KOPT-K1 (cell line): ENCODE results near the gene ULBP1.
"Not testable (repeated sequence)": the region's sequence is repeated elsewhere in the genome, so short reads cannot be mapped to it uniquely, and the experiment has no call there.

ENCODE experiments used
- H3K27ac ChIP-seq: fragments of 200-600 bp; sonication (generic); 2 replicates; pipeline ENCODE4 v1.5.1; 2016; ENCODE audit warnings: antibody characterized with exemption, mild to moderate bottlenecking, low read depth, low read length; ENCODE audit not compliant: poor library complexity, severe bottlenecking
- H3K36me3 ChIP-seq: fragments of 200-600 bp; sonication (generic); 2 replicates; pipeline ENCODE4 v1.5.1; 2017; ENCODE audit warnings: antibody characterized with exemption, mild to moderate bottlenecking, low read length, moderate library complexity; ENCODE audit not compliant: insufficient read depth
- H3K9me3 ChIP-seq: fragments of 200-600 bp; sonication (generic); 2 replicates; pipeline ENCODE4 v1.5.1; 2017; ENCODE audit warnings: antibody characterized with exemption, low read length, mild to moderate bottlenecking; ENCODE audit not compliant: insufficient read depth, poor library complexity, severe bottlenecking

The ULBP1 gene

GRCh38 chr6:149925253-149925973 lies 38.3 kb upstream of the ULBP1 start:
- no peaks in the 10 kb centered on the region for H3K9me3 ChIP-seq
- H3K27ac ChIP-seq, result no peak overlapping the region
- no peaks in the 10 kb centered on the region for H3K36me3 ChIP-seq

- H3K27ac ChIP-seq, result no peak overlapping the region
- no peaks in the 10 kb centered on the region for H3K9me3 ChIP-seq
- no peaks in the 10 kb centered on the region for H3K36me3 ChIP-seq
Measured at GRCh38 chr6:149925974-149926777, 37.6 kb upstream of the ULBP1 start.

- not testable (repeated sequence) for H3K27ac ChIP-seq, H3K36me3 ChIP-seq, H3K9me3 ChIP-seq
Measured at GRCh38 chr6:149927025-149927424, 36.7 kb upstream of the ULBP1 start.

- Histone ChIP-seq H3K36me3 (no peaks in the 10 kb centered on the region), H3K9me3 (no peaks in the 10 kb centered on the region)
Measured at GRCh38 chr6:149929422-149929821, 34.3 kb upstream of the ULBP1 start.

GRCh38 chr6:149931501-149931900 lies 32.2 kb upstream of the ULBP1 start:
- H3K27ac ChIP-seq, result no peak overlapping the region
- no peaks in the 10 kb centered on the region for H3K9me3 ChIP-seq
- H3K36me3 ChIP-seq, result no peaks in the 10 kb centered on the region

More at GRCh38 chr6:149929422-149929821, 34.3 kb upstream of the ULBP1 start:
- no peak overlapping the region for H3K27ac ChIP-seq

- H3K36me3 ChIP-seq, result no peaks in the 10 kb centered on the region
- no peak overlapping the region for H3K27ac ChIP-seq
- no peaks in the 10 kb centered on the region for H3K9me3 ChIP-seq
Measured at GRCh38 chr6:149933036-149933435, 30.7 kb upstream of the ULBP1 start.

GRCh38 chr6:149933461-149933860 lies 30.3 kb upstream of the ULBP1 start:
- no peaks in the 10 kb centered on the region for H3K36me3 ChIP-seq
- no peak overlapping the region for H3K27ac ChIP-seq
- no peaks in the 10 kb centered on the region for H3K9me3 ChIP-seq

GRCh38 chr6:149934249-149935156 lies 29.2 kb upstream of the ULBP1 start:
- Histone ChIP-seq H3K36me3 (no peaks in the 10 kb centered on the region), H3K27ac (no peak overlapping the region), H3K9me3 (no peaks in the 10 kb centered on the region)

- Histone ChIP-seq H3K27ac (no peak overlapping the region), H3K9me3 (no peaks in the 10 kb centered on the region), H3K36me3 (no peaks in the 10 kb centered on the region)
Measured at GRCh38 chr6:149935246-149935645, 28.5 kb upstream of the ULBP1 start.

GRCh38 chr6:149935668-149936067 lies 28.1 kb upstream of the ULBP1 start:
- H3K9me3 ChIP-seq, result no peaks in the 10 kb centered on the region
- no peaks in the 10 kb centered on the region for H3K36me3 ChIP-seq
- H3K27ac ChIP-seq, result no peak overlapping the region

- Histone ChIP-seq H3K27ac (no peak overlapping the region), H3K9me3 (no peaks in the 10 kb centered on the region), H3K36me3 (no peaks in the 10 kb centered on the region)
Measured at GRCh38 chr6:149936743-149937142, 27.0 kb upstream of the ULBP1 start.

GRCh38 chr6:149938013-149938570 lies 25.7 kb upstream of the ULBP1 start:
- H3K9me3 ChIP-seq, H3K27ac ChIP-seq, H3K36me3 ChIP-seq: not testable (repeated sequence)

- H3K27ac ChIP-seq, result no peak overlapping the region
Measured at GRCh38 chr6:149938571-149939355, 25.0 kb upstream of the ULBP1 start.

GRCh38 chr6:149939356-149939648 lies 24.4 kb upstream of the ULBP1 start:
- Histone ChIP-seq H3K9me3 (no peaks in the 10 kb centered on the region), H3K36me3 (no peaks in the 10 kb centered on the region), H3K27ac (no peak overlapping the region)

More at GRCh38 chr6:149938571-149939355, 25.0 kb upstream of the ULBP1 start:
- no peaks in the 10 kb centered on the region for H3K36me3 ChIP-seq
- H3K9me3 ChIP-seq, result no peaks in the 10 kb centered on the region
